Measurements from ENCODE around the gene AGPAT3.

Gene AGPAT3

GRCh38 chr21:43951911-43952703 is 87.1 kb downstream of the AGPAT3 start:
- FAIRE-seq (no peak), DNase-seq (ENCODE audit: low spot score) (no peak)

DNA sequence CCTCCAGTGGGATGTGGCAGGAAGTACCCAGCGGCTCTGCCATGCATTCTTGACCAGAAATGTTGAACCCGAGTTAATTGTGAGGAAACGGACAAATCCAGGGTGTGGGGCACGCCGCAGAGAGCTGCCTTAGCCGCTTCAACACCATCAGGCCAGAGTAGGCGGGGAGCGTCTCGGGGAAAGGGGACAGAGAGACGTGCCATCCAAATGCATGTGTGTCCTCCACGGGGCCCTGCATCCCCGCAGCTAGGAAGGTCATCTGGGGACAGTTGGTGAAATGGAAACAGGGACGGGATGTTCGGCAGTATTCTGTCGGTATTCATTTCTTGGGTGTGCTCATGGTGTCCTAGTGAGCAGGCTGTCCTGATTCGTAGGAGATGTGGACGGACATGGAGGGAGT is 88.0 kb downstream of the AGPAT3 start:
- no peak for FAIRE-seq
- DNase-seq (ENCODE audit: low spot score) = no peak

GRCh38 chr21:43954042-43954441 is 89.0 kb downstream of the AGPAT3 start:
- DNase-seq (ENCODE audit: low spot score) (no peak), FAIRE-seq (no peak)

DNA sequence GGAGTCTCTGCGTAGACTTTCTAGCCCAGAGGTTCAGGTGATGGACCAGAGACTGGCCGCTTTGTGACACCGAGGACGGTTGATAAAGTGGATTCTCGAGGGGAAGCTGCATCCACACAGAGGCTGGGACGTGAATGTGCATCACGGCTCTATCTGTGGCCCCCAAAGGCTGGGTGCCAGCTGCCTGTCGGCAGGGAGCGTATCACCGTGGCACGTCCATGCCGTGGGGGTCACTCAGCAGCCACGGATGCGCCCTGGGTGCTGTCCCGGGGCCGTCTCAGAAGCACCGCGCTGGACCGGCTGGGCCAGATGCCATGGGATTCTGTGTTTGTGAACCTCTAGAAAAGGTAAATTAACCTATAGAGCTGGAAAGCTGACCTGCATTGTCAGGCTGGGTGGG is 89.9 kb downstream of the AGPAT3 start:
- no peak for DNase-seq (ENCODE audit: low spot score)
- FAIRE-seq = no peak

DNA sequence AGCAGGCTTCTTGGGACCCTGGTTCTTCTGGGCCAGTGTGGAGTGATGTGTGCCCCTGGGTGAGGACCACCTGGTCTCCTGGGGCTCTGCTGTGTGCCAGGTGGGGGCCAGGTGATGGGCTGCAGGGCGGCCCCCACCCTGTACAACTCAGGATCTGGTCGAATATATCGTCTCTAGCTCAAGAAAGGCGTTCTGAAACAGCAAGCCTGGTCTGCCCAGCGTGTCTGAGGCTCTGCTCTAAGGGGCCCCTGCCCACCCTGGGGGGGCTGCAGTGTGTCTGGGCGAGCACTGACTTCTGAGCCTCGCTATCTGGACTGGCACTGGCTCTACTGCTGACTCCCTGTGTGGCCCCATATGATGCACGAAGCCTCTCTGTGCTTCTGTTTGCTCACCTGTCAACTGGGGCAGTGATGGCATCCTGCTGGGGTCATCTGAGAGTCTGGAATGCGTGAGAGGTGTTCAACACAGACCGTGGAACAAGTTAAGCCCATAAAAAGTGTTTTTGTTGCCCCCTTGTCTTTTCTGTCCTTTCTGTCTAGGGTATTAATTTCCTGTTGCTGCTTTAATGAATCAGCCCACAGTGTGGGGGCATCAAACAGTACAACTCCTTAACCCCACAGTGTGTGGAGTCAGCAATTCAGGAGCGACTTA is 91.1 kb downstream of the AGPAT3 start:
- FAIRE-seq = no peak

DNA sequence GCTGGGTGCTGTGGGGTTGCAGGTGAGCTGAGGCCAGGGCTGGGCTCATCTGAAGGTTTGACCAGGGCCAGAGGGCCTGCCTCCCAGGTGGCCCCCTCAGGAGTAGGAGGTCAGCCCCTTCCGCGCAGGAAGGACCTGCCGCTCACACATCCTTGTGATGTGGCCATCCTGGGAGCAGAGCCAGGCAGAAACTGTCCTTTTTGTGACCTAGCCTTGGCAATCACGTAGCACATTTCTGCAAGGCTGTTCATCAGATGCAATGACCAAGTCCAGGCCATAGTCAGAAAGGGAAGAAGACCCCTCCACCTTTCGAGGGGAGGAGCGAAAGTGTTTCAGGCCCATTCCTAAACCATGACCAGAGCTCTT is 91.6 kb downstream of the AGPAT3 start:
- DNase-seq (ENCODE audit: low spot score) = no peak
- FAIRE-seq = no peak

More for the DNA sequence above, 91.1 kb downstream of the AGPAT3 start:
- no peak for DNase-seq (ENCODE audit: low spot score)

GRCh38 chr21:43957128-43957571 is 92.1 kb downstream of the AGPAT3 start:
- no peak for FAIRE-seq
- DNase-seq (ENCODE audit: low spot score) = no peak

GRCh38 chr21:43957611-43958362 is 92.8 kb downstream of the AGPAT3 start:
- FAIRE-seq (no peak), DNase-seq (ENCODE audit: low spot score) (no peak)

- no peak for DNase-seq (ENCODE audit: low spot score)
- no peak for FAIRE-seq
These were observed 93.5 kb downstream of the AGPAT3 start for GRCh38 chr21:43958364-43959158.

GRCh38 chr21:43959231-43960116 is 94.5 kb downstream of the AGPAT3 start:
- no peak for DNase-seq (ENCODE audit: low spot score)
- FAIRE-seq = no peak

DNA sequence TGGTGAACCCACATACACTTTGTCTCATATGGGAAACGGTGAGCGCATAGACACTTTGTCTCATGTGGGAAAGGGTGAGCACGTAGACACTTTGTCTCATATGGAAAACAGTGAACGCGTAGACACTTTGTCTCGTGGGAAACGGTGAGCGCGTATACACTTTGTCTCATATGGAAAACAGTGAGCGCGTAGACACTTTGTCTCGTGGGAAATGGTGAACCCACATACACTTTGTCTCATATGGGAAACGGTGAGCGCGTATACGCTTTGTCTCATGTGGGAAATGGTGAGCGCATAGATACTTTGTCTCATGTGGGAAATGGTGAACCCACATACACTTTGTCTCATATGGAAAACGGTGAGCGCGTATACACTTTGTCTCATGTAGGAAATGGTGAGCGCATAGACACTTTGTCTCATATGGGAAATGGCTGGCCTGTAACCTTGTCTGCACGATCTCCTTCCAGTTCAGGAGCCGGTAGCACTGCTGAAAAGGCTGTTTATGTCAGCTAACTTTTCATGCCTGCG is 96.4 kb downstream of the AGPAT3 start:
- FAIRE-seq (no peak), DNase-seq (ENCODE audit: low spot score) (no peak)

DNA sequence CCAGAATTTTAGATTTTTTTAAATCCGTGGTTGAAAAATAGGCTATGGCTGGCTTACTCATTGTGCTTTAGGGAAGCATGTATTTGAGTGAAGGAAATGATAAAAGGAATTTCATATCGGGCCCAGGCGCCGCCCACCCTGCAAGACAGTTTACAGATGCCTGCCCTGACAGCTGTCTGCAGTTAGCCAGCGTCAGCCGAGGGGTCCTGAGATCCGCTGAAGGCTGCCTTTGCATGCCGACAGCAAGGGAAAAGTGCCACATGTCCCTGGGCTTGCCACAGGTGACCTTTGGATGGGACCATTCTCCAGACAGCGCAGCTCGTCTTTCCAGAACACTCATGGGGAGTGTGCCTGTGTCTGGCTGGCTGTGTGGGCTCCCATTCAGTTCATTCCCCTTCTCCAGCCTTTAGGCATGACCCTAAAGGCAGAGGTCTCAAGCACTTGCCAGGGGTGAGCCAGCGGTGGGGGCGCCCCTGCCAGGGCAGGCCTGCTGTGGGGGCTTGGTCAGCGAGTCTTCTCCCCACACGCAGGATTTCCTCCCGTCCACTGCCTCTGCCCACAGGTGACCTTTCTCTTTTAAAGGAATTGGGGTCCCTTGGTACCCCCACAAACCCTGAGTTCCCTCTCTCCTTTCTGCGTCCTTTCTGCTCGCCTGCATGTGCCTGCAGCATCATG is 101.0 kb downstream of the AGPAT3 start:
- no peak for FAIRE-seq
- no peak for DNase-seq (ENCODE audit: low spot score)

DNA sequence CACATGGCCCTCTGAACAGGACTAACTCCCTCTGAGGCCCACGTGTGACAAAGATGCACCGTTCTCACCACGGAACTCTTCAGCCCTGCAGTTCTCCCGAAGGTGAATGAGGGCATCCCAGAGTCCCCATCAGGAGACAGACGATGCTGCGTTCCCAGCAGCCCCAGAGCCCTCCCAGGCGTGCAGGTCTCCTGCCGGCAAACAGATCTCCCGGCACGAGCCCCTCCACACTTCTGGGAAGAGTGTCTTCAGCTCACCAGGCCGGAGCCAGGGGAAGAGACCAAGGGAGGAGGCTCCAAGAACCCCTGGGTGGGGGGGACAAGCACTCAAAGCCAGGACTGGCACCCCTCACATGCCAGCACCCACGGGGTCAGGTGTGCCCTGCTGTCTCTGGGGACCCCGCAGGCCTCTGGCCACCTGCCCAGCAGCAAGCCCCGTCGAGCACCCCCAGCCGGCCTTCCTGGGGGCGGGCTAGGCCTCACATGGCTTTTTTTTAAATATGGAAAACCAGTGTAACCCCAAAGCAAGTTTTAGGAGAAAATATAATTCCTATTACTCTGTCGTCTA is 102.0 kb downstream of the AGPAT3 start:
- FAIRE-seq = no peak

GRCh38 chr21:43967981-43968380 is 103.0 kb downstream of the AGPAT3 start:
- DNase-seq (ENCODE audit: low spot score) = no peak
- FAIRE-seq = no peak

More for the DNA sequence above, 102.0 kb downstream of the AGPAT3 start:
- DNase-seq (ENCODE audit: low spot score) = no peak

DNA sequence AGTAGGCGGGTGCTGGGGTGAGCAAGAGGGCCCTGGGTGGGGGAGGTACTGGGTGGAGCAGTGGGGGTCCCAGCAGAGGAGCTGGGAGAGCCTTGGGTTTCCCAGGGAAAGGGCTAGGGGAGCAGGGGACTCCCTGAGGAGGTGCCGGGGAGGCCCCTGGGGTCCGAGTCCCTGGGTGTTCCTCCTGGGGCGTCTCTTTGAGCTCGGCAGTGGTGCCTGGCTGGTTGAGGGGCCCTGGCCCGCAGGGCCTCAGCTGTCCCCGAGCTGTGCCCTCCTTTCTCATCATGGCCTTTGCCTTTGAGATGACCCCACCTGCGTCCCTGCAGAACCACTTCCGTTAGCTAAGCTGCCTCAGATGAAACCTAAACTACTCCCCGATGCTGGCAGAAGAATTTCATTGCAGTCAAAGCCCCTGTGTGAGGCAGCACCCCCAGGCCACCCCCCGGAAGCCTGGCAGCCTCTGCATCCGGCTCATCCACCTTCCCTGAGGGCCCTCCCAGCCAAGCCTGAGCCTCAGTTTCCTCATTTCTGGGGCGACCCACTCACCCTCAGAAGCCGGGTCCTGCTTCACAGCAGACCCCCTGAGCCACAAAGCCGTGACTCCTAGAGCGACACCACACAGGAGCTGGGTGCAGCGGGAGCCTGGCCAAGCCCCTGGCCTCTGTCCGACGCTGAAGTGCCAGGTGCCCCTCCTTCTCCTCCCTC is 103.5 kb downstream of the AGPAT3 start:
- no peak for DNase-seq (ENCODE audit: low spot score)
- no peak for FAIRE-seq

DNA sequence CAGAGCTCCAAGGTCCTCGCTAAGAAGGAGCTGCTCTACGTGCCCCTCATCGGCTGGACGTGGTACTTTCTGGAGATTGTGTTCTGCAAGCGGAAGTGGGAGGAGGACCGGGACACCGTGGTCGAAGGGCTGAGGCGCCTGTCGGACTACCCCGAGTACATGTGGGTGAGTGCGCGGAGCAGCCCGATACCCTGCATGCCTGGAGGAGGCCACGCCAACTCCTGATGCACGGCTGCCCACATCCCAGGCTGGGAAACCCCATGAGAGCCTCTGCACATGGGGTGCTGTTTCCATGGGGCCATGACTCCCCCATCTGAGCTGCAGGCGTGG is 104.1 kb downstream of the AGPAT3 start:
- DNase-seq (ENCODE audit: low spot score) (no peak), FAIRE-seq (no peak)

DNA sequence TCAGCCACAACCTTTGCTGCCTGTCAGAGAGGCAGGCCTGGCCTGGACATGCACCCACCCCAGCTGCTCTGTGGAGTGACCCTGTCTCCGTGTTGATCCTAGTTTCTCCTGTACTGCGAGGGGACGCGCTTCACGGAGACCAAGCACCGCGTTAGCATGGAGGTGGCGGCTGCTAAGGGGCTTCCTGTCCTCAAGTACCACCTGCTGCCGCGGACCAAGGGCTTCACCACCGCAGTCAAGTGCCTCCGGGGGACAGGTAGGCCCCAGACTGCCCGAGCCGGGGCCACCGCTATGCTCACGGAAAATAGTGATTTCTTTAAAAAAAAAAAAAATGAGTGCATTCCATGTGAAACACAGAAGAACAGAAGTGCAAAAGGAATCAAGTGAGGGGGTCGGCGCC is 105.5 kb downstream of the AGPAT3 start:
- DNase-seq (ENCODE audit: low spot score) (no peak), FAIRE-seq (no peak)

GRCh38 chr21:43971201-43971991 is 106.4 kb downstream of the AGPAT3 start:
- FAIRE-seq = no peak
- no peak for DNase-seq (ENCODE audit: low spot score)
